ENCODE measurements around the gene ANKRD36. TPM values are rescaled to one million over a fixed set of nuclear protein-coding genes. Genes with fewer than 3 reads are reported as not detected.
A peak's percentile ranks its signal among the peaks of the same experiment; 100 is the strongest.
"Not testable (repeated sequence)": the region's sequence is repeated elsewhere in the genome, so short reads cannot be mapped to it uniquely, and the experiment has no call there.

The ANKRD36 gene
- total and polyA plus RNA-seq, 2 donors (not counting 1 experiment from before 2014, with no cell fraction given), result 5.4 to 76.6 TPM

DNA sequence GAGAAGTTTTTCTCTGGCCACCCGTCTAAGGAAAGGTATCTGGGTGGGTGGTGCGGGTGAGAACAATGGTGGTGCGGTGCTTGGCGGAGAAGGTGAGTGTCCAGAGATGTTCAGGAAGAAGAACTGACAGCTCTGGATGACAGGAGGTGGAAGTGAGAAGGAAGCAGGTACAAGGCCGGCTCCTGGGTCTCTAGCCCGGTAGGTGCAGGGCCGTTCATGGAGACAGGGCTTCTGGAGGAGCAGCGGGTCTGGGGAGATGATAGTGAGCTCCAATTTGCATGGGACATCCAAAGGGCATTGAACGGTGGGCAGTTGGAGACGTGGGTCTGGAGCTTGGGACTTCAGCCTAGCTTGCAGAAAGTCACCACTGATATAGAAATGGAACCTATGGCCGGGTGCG lies 17.3 kb upstream of the ANKRD36 start:
- H3K4me2 ChIP-seq (replicated peaks; ENCODE audit: low read depth, low read length, poor library complexity, severe bottlenecking), result peak overlapping the region; percentile 30
- ChIA-PET POLR2A (no interaction called here), CTCF (interaction anchor here (0.9 to 1.1 kb wide), 2 partner anchors 17 to 80 kb away, joined by 3 read pairs; no protein-coding TSS in a partner anchor)
- H3K27me3 ChIP-seq (replicated peaks in 1 of 4; ENCODE audit: control extremely low read depth in 1 of 4, control insufficient read depth in 3 of 4, insufficient read depth in 4 of 4, low read length in 3 of 4), result peaks cover 0 to 12% (median 1%) of the 10 kb centered on the region in 4 experiments
- Mint-ChIP-seq H3K27ac (peak overlapping the region; percentile 32), H3K27me3 (peaks cover 12% of the 10 kb centered on the region), H3K9me3 (ENCODE audit: insufficient read depth) (no peaks in the 10 kb centered on the region), H3K4me1 (peaks cover 10% of the 10 kb centered on the region), H3K4me3 (peak overlapping the region; percentile 82)
- H3K79me2 ChIP-seq (ENCODE audit: control insufficient read depth, insufficient read depth, low read length), result no peaks in the 10 kb centered on the region
- no peaks in the 10 kb centered on the region for H3K36me3 ChIP-seq (replicated peaks in 1 of 2; ENCODE audit: control extremely low read depth in 1 of 2, control insufficient read depth in 1 of 2, extremely low read depth in 1 of 2, insufficient read depth in 2 of 2, low read length in 1 of 2)
- H3K4me1 ChIP-seq (ENCODE audit: control insufficient read depth in 2 of 2, insufficient read depth in 2 of 2, low read length in 2 of 2), result peaks cover 5 to 12% of the 10 kb centered on the region in 2 donors
- peak overlapping the region; percentile 60 for H2AFZ ChIP-seq (ENCODE audit: insufficient read depth, low read depth, low read length, poor library complexity, severe bottlenecking)
- peak overlapping the region; percentile 45 for H3K9ac ChIP-seq (ENCODE audit: low read length)
- no peak overlapping the region for H3K27ac ChIP-seq (ENCODE audit: low read length in 2 of 2)
- intact Hi-C loops (cut with micrococcal nuclease), result no loop called here
- no peak for TF ChIP-seq EZH2 (IDR thresholded peaks at IDR 0.05; ENCODE audit: borderline replicate concordance, insufficient read depth, low read depth, low read length, poor library complexity, severe bottlenecking)
- TF ChIP-seq, protein P1, sequence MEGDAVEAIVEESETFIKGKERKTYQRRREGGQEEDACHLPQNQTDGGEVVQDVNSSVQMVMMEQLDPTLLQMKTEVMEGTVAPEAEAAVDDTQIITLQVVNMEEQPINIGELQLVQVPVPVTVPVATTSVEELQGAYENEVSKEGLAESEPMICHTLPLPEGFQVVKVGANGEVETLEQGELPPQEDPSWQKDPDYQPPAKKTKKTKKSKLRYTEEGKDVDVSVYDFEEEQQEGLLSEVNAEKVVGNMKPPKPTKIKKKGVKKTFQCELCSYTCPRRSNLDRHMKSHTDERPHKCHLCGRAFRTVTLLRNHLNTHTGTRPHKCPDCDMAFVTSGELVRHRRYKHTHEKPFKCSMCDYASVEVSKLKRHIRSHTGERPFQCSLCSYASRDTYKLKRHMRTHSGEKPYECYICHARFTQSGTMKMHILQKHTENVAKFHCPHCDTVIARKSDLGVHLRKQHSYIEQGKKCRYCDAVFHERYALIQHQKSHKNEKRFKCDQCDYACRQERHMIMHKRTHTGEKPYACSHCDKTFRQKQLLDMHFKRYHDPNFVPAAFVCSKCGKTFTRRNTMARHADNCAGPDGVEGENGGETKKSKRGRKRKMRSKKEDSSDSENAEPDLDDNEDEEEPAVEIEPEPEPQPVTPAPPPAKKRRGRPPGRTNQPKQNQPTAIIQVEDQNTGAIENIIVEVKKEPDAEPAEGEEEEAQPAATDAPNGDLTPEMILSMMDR (IDR thresholded peaks at IDR 0.05), result no peak
- ATAC-seq (ENCODE audit: low read depth) (no peak), DNase-seq (no peak)
- peaks cover 0 to 2% (median 0%) of the 10 kb centered on the region in 3 donors for H3K9me3 ChIP-seq (ENCODE audit: control extremely low read depth in 1 of 3, control insufficient read depth in 2 of 3, insufficient read depth in 1 of 3, low read length in 2 of 3)
- H4K20me1 ChIP-seq (ENCODE audit: control insufficient read depth, insufficient read depth, low read length, poor library complexity, severe bottlenecking), result no peaks in the 10 kb centered on the region
- peak overlapping the region in 1 of 5 experiments; percentile 24 for H3K4me3 ChIP-seq (ENCODE audit: control extremely low read depth in 1 of 5, extremely low read depth in 1 of 5, insufficient read depth in 1 of 5, low read depth in 2 of 5, low read length in 4 of 5)
- 96% methylated on average over 11 of the region's 12 CpGs for WGBS (ENCODE audit: insufficient coverage)

DNA sequence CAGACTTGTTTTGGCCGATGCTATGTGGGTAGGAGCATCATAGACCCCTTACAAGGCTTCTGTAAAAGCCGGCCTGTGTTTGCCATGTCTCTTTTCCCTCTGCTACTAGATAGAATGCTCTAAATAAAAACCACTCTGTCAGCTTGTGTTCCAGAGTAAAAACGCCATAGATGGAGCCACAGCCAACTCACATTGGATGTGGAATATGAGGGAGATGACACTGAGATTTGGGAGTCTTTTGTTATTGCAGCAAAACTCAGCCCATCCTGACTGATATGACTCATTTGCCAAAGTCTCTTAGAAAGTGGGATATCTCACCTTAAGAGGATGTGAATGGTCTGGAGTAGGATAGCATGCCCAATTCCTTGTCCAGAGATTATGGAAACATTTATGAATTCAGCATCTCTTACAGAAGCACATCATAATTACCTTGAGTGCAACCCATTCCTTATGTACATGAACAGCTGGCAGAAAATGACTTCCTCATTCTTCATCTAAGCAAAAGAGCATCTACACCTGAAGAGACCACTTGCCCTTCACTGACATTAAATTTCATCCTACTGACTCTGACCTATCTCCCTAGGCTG lies 14.1 kb upstream of the ANKRD36 start:
- H3K27ac Mint-ChIP-seq; H3K9ac ChIP-seq (ENCODE audit: low read length); H3K36me3 ChIP-seq (replicated peaks in 1 of 2; ENCODE audit: control extremely low read depth in 1 of 2, control insufficient read depth in 1 of 2, extremely low read depth in 1 of 2, insufficient read depth in 2 of 2, low read length in 1 of 2); H3K27ac ChIP-seq (ENCODE audit: low read length in 2 of 2); H3K9me3 Mint-ChIP-seq (ENCODE audit: insufficient read depth); H3K4me2 ChIP-seq (replicated peaks; ENCODE audit: low read depth, low read length, poor library complexity, severe bottlenecking); ATAC-seq (ENCODE audit: low read depth); H2AFZ ChIP-seq (ENCODE audit: insufficient read depth, low read depth, low read length, poor library complexity, severe bottlenecking); H3K9me3 ChIP-seq (ENCODE audit: control extremely low read depth in 1 of 3, control insufficient read depth in 2 of 3, insufficient read depth in 1 of 3, low read length in 2 of 3); H4K20me1 ChIP-seq (ENCODE audit: control insufficient read depth, insufficient read depth, low read length, poor library complexity, severe bottlenecking); CTCF ChIA-PET; H3K79me2 ChIP-seq (ENCODE audit: control insufficient read depth, insufficient read depth, low read length); H3K4me1 Mint-ChIP-seq; H3K4me3 Mint-ChIP-seq; intact Hi-C loops (cut with micrococcal nuclease); H3K4me1 ChIP-seq (ENCODE audit: control insufficient read depth in 2 of 2, insufficient read depth in 2 of 2, low read length in 2 of 2); DNase-seq; POLR2A ChIA-PET; H3K4me3 ChIP-seq (ENCODE audit: control extremely low read depth in 1 of 5, extremely low read depth in 1 of 5, insufficient read depth in 1 of 5, low read depth in 2 of 5, low read length in 4 of 5): not testable (repeated sequence)
- 60% methylated on average over 1 of the region's 3 CpGs for WGBS (ENCODE audit: insufficient coverage)
- H3K27me3 ChIP-seq (replicated peaks in 1 of 4; ENCODE audit: control extremely low read depth in 1 of 4, control insufficient read depth in 3 of 4, insufficient read depth in 4 of 4, low read length in 3 of 4), result peaks cover 0 to 12% (median 1%) of the 10 kb centered on the region in 4 experiments
- H3K27me3 Mint-ChIP-seq, result peaks cover 15% of the 10 kb centered on the region

DNA sequence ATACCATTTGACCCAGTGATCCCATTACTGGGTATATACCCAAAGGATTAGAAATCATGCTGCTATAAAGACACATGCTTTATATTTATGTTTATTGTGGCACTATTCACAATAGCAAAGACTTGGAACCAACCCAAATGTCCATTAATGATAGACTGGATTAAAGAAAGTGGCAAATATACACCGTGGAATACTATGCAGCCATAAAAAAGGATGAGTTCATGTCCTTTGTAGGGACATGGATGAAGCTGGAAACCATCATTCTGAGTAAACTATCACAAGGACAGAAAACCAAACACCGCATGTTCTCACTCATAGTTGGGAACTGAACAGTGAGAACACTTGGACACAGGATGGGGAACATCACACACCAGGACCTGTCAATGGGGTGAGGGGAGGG lies 6.1 kb upstream of the ANKRD36 start:
- H3K4me3 Mint-ChIP-seq; ATAC-seq (ENCODE audit: low read depth); H3K27ac ChIP-seq (ENCODE audit: low read length in 2 of 2); H3K9ac ChIP-seq (ENCODE audit: low read length); H3K27ac Mint-ChIP-seq; H3K9me3 Mint-ChIP-seq (ENCODE audit: insufficient read depth); H4K20me1 ChIP-seq (ENCODE audit: control insufficient read depth, insufficient read depth, low read length, poor library complexity, severe bottlenecking); intact Hi-C loops (cut with micrococcal nuclease); H3K36me3 ChIP-seq (replicated peaks in 1 of 2; ENCODE audit: control extremely low read depth in 1 of 2, control insufficient read depth in 1 of 2, extremely low read depth in 1 of 2, insufficient read depth in 2 of 2, low read length in 1 of 2); H2AFZ ChIP-seq (ENCODE audit: insufficient read depth, low read depth, low read length, poor library complexity, severe bottlenecking); H3K4me1 Mint-ChIP-seq; H3K4me1 ChIP-seq (ENCODE audit: control insufficient read depth in 2 of 2, insufficient read depth in 2 of 2, low read length in 2 of 2); DNase-seq; H3K4me3 ChIP-seq (ENCODE audit: control extremely low read depth in 1 of 5, extremely low read depth in 1 of 5, insufficient read depth in 1 of 5, low read depth in 2 of 5, low read length in 4 of 5); H3K79me2 ChIP-seq (ENCODE audit: control insufficient read depth, insufficient read depth, low read length); H3K9me3 ChIP-seq (ENCODE audit: control extremely low read depth in 1 of 3, control insufficient read depth in 2 of 3, insufficient read depth in 1 of 3, low read length in 2 of 3); H3K4me2 ChIP-seq (replicated peaks; ENCODE audit: low read depth, low read length, poor library complexity, severe bottlenecking); CTCF ChIA-PET; H3K27me3 ChIP-seq (replicated peaks in 1 of 4; ENCODE audit: control extremely low read depth in 1 of 4, control insufficient read depth in 3 of 4, insufficient read depth in 4 of 4, low read length in 3 of 4); POLR2A ChIA-PET: not testable (repeated sequence)
- peaks cover 24% of the 10 kb centered on the region for H3K27me3 Mint-ChIP-seq
- no CpG with 5 or more reads among the region's 2 CpGs for WGBS (ENCODE audit: insufficient coverage)
